Left lung (tissue), 10 donors: ENCODE results near the gene REG1B. TPM values are rescaled to one million over a fixed set of nuclear protein-coding genes. Genes with fewer than 3 reads are reported as not detected.

Experiments
- ATAC-seq: fragments of 200-7000 bp; cut with Tn5 transposase; one replicate; pipeline ENCODE4 v1.9.1; 2020; ENCODE audit warnings: moderate library complexity
- DNase-seq, 4 donors: peaks; one replicate each; pipeline ENCODE4 v3.0.0-alpha.2; 2013 to 2020
- H3K27ac ChIP-seq, 2 donors: fragments of 200-600 bp; sonication (generic) in 1 of 2; one replicate each; pipeline versions ENCODE4 v1.5.0 to v1.8.0; 2020 to 2021
- H3K27me3 ChIP-seq, 2 donors: fragments of 200-600 bp; sonication (generic) in 1 of 2; one replicate each; pipeline versions ENCODE4 v1.5.0 to v1.8.0; 2020 to 2021
- H3K36me3 ChIP-seq, 2 donors: fragments of 200-600 bp; sonication (generic) in 1 of 2; one replicate each; pipeline versions ENCODE4 v1.5.0 to v1.8.0; 2020 to 2021
- H3K4me1 ChIP-seq, 2 donors: fragments of 200-600 bp; one replicate each; pipeline ENCODE4 v1.8.0; 2021
- H3K4me3 ChIP-seq, 2 donors: fragments of 200-600 bp; sonication (generic) in 1 of 2; one replicate each; pipeline versions ENCODE4 v1.5.0 to v1.8.0; 2020 to 2021; ENCODE audit warnings: mild to moderate bottlenecking in 1 of 2
- H3K9me3 ChIP-seq, 2 donors: fragments of 200-600 bp; sonication (generic) in 1 of 2; one replicate each; pipeline versions ENCODE4 v1.5.0 to v1.8.0; 2020 to 2021
- CTCF ChIP-seq, 2 donors: fragments of 200-600 bp; sonication (generic) in 1 of 2; IDR thresholded peaks; one replicate each; pipeline versions ENCODE4 v1.5.0 to v1.8.0; 2021; ENCODE audit warnings: antibody characterized with exemption in 2 of 2
- intact Hi-C, 2 donors: fragments of 100-400 bp; cut with DNase I; formaldehyde crosslinking; loops; one replicate each; pipeline versions ENCODE4 v1.11.2 to v1.14.2; 2022
- polyA plus RNA-seq, 6 donors: library from polyadenylated mRNA; unstranded; fragments of 120-200 nt; gene quantifications; one replicate each; pipeline ENCODE4 v1.2.1, GENCODE V29; 2013; ENCODE audit not compliant: insufficient read length in 6 of 6
- total RNA-seq, 2 donors: library from RNA; stranded (reverse); fragmentation: NEBNext Ultra II Directional; extraction: Animal tissue kit (Norgen Biotek cat#: 25700); gene quantifications; one replicate each; pipeline ENCODE4 v1.2.1, GENCODE V29; 2021
- donor health status: DM: no; HTN: yes; CAD: no.
- donor health status: DM: no; HTN: no; CAD: no.

The REG1B gene
- total and polyA plus RNA-seq, 8 donors, result not detected

GRCh38 chr2:79085382-79085781 lies 2.4 kb downstream of the REG1B start:
- intact Hi-C loops, result no loop called here
- ATAC-seq (no peak), DNase-seq (no peak)
- Histone ChIP-seq H3K27ac (no peak overlapping the region), H3K27me3 (no peaks in the 10 kb centered on the region), H3K9me3 (no peaks in the 10 kb centered on the region), H3K4me3 (no peak overlapping the region), H3K36me3 (no peaks in the 10 kb centered on the region), H3K4me1 (no peaks in the 10 kb centered on the region)
- TF ChIP-seq CTCF (IDR thresholded peaks at IDR 0.05), result no peak

- DNase-seq (no peak), ATAC-seq (no peak)
- Histone ChIP-seq H3K4me1 (no peaks in the 10 kb centered on the region), H3K27me3 (no peaks in the 10 kb centered on the region), H3K9me3 (no peaks in the 10 kb centered on the region), H3K27ac (no peak overlapping the region), H3K4me3 (no peak overlapping the region), H3K36me3 (no peaks in the 10 kb centered on the region)
- intact Hi-C loops, result no loop called here
- no peak for TF ChIP-seq CTCF (IDR thresholded peaks at IDR 0.05)
Observed at GRCh38 chr2:79084495-79085135, 3.2 kb downstream of the REG1B start.

DNA sequence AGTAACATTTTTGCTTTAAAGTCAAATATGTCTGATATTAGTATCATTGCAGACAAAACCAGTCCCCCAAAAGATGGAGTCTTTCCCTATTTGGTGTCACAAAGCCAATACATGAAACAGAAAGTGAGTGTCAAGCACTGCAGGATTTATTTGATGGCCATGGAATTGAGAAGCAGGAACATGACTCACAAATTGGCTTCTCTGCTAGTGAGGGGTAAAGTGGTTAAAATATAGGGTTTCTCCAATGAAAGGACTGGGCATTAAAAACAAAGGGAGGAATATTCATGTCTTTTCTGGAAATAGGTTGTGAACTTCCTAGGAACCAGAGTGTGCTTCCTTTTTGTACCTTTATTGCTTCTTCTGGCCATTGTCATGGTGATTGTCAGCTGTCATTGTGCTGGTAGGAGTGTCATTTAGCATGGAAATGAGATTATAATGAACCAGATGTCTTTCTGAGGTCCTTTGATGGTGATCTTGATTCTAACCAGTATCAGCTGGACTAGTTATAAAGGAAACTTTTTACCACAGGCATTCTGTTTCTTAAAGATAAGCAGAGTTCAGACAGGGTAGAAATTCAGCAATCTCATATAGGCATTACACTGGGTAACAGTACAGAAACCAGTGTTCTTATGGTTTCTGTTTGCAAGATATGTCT lies 4.1 kb downstream of the REG1B start:
- Histone ChIP-seq H3K27me3 (no peaks in the 10 kb centered on the region), H3K27ac (no peak overlapping the region), H3K36me3 (no peaks in the 10 kb centered on the region), H3K4me1 (no peaks in the 10 kb centered on the region), H3K4me3 (no peak overlapping the region), H3K9me3 (no peaks in the 10 kb centered on the region)
- intact Hi-C loops, result no loop called here
- ATAC-seq (no peak), DNase-seq (no peak)
- TF ChIP-seq CTCF (IDR thresholded peaks at IDR 0.05), result no peak

DNA sequence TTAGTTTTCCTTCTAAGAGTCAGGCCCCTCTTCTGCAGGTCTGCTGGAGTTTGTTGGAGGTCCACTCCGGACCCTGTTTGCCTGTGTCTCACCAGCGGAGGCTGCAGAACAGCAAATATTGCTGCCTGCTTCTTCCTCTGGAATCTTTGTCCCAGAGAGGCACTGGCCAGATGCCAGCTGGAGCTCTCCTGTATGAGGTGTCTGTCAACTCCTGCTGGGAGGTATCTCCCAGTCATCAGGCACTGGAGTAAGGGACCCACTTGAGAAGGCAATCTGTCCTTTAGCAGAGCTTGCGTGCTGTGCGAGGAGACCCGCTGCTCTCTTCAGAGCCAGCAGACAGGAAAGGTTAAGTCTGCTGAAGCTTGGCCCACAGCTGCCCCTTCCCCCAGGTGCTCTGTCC lies 4.8 kb downstream of the REG1B start:
- no peak for TF ChIP-seq CTCF (IDR thresholded peaks at IDR 0.05)
- Histone ChIP-seq H3K4me1 (no peaks in the 10 kb centered on the region), H3K9me3 (no peaks in the 10 kb centered on the region), H3K27ac (no peak overlapping the region), H3K27me3 (no peaks in the 10 kb centered on the region), H3K4me3 (no peak overlapping the region), H3K36me3 (no peaks in the 10 kb centered on the region)
- no peak for DNase-seq
- intact Hi-C loops, result no loop called here
- no peak for ATAC-seq

DNA sequence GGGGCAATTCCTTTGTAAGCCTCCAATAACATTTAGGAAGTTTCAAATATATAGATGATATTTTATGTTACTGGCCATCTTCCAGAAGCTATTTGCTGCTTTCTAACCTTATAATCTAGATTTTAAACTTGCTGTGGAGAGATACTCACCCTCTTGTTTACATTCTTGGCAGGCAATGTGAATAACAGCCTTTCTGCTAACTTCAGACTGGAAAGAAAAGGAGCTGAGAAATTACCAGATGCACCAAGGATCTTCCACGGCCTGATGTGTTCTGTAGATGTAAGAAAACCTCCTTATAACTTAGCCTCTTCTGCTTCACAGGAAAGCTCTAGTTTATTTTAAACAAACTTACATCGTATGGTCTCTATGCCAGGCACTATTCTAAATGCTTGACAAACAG lies 16.7 kb downstream of the REG1B start:
- ATAC-seq (no peak), DNase-seq (no peak)
- peaks cover 0 to 2% of the 10 kb centered on the region in 2 donors for H3K9me3 ChIP-seq
- H3K4me1 ChIP-seq, result no peaks in the 10 kb centered on the region
- no peaks in the 10 kb centered on the region for H3K27me3 ChIP-seq
- intact Hi-C loops, result no loop called here
- TF ChIP-seq CTCF (IDR thresholded peaks at IDR 0.05), result no peak
- H3K27ac ChIP-seq, result no peak overlapping the region
- H3K4me3 ChIP-seq, result no peak overlapping the region
- H3K36me3 ChIP-seq, result no peaks in the 10 kb centered on the region
